Umbilical cord (tissue), 2 donors: Measurements from ENCODE around the gene HNF4A. TPM values are rescaled to one million over a fixed set of nuclear protein-coding genes. Genes with fewer than 3 reads are reported as not detected.

Source experiments
- DNase-seq: peaks from one replicate; pipeline ENCODE4 v3.0.0-alpha.2; 2015; ENCODE audit warnings: low spot score
- total RNA-seq: library from RNA; depleted of rRNA; stranded (reverse); fragments of >200 nt; gene quantifications from one replicate; pipeline ENCODE4 v1.2.3, GENCODE V29; 2014; ENCODE audit warnings: low replicate concordance; ENCODE audit not compliant: insufficient read depth

HNF4A gene
- total RNA-seq, 1 donor from 2014 or later = 2.2 TPM

- DNase-seq = no peak
These were observed 50.5 kb downstream of the HNF4A start for GRCh38 chr20:44405785-44406571.

GRCh38 chr20:44406572-44407137 is 51.2 kb downstream of the HNF4A start:
- DNase-seq = no peak

GRCh38 chr20:44407402-44408184 is 52.1 kb downstream of the HNF4A start:
- DNase-seq = peak; percentile 21

- DNase-seq = peak; percentile 55
These were observed 53.7 kb downstream of the HNF4A start for GRCh38 chr20:44409132-44409600.

GRCh38 chr20:44410583-44411019 is 55.1 kb downstream of the HNF4A start:
- DNase-seq = no peak

- DNase-seq = no peak
These were observed 55.7 kb downstream of the HNF4A start for GRCh38 chr20:44411020-44411756.

- DNase-seq = no peak
These were observed 56.4 kb downstream of the HNF4A start for GRCh38 chr20:44411757-44412401.

GRCh38 chr20:44412402-44413144 is 57.1 kb downstream of the HNF4A start:
- peak; percentile 36 for DNase-seq

- DNase-seq = no peak
These were observed 58.3 kb downstream of the HNF4A start for GRCh38 chr20:44413575-44414345.

GRCh38 chr20:44414346-44414714 is 58.8 kb downstream of the HNF4A start:
- no peak for DNase-seq

- no peak for DNase-seq
These were observed 59.3 kb downstream of the HNF4A start for GRCh38 chr20:44414808-44415207.

GRCh38 chr20:44415833-44416715 is 60.6 kb downstream of the HNF4A start:
- DNase-seq = no peak

- no peak for DNase-seq
These were observed 62.8 kb downstream of the HNF4A start for GRCh38 chr20:44418069-44418905.

GRCh38 chr20:44419131-44419844 is 63.8 kb downstream of the HNF4A start:
- DNase-seq = no peak

- no peak for DNase-seq
These were observed 65.0 kb downstream of the HNF4A start for GRCh38 chr20:44420497-44420896.

GRCh38 chr20:44422083-44422482 is 66.6 kb downstream of the HNF4A start:
- DNase-seq = no peak

- DNase-seq = no peak
These were observed 68.0 kb downstream of the HNF4A start for GRCh38 chr20:44423480-44423879.
